Activated B cell treated with CpG ODN at 0.5 μM for 24 hours (primary cell): ENCODE measurements around the gene SKIC2. TPM values are rescaled to one million over a fixed set of nuclear protein-coding genes. Genes with fewer than 3 reads are reported as not detected.

Source experiments
- ATAC-seq: fragments of 200-7000 bp; cut with Tn5 transposase; one replicate; pipeline ENCODE4 v1.10.0; 2021; ENCODE audit warnings: low read depth, mild to moderate bottlenecking, moderate library complexity
- CTCF ChIA-PET: fragments of 350-600 bp; sonication (Branson Sonifier 250); formaldehyde crosslinking; loops from one replicate; lab custom pipeline; 2021; ENCODE audit warnings: antibody characterized with exemption; lab: Charles Lee
- POLR2A ChIA-PET: fragments of 350-600 bp; sonication (Branson Sonifier 250); formaldehyde crosslinking; loops from one replicate; lab custom pipeline; 2021; ENCODE audit warnings: antibody characterized with exemption; lab: Charles Lee
- DNase-seq: peaks from one replicate; pipeline ENCODE4 v3.0.0; 2022
- H3K27ac Mint-ChIP-seq: one replicate; pipeline ENCODE4 v1.8.0; 2020; ENCODE audit warnings: mixed read lengths
- H3K27me3 Mint-ChIP-seq: one replicate; pipeline ENCODE4 v1.8.0; 2021; ENCODE audit warnings: mixed read lengths
- H3K36me3 Mint-ChIP-seq: one replicate; pipeline ENCODE4 v1.8.0; 2021; ENCODE audit warnings: low read depth, mixed read lengths
- H3K4me1 Mint-ChIP-seq: one replicate; pipeline ENCODE4 v1.8.0; 2021; ENCODE audit warnings: mixed read lengths
- H3K4me3 Mint-ChIP-seq: one replicate; pipeline ENCODE4 v1.8.0; 2020; ENCODE audit warnings: mild to moderate bottlenecking, mixed read lengths
- H3K9me3 Mint-ChIP-seq: one replicate; pipeline ENCODE4 v1.8.0; 2020; ENCODE audit warnings: mixed read lengths
- intact Hi-C: fragments of 100-400 bp; cut with micrococcal nuclease; formaldehyde crosslinking; loops from one replicate; pipeline ENCODE4 v1.15.1; 2024
- total RNA-seq: library from RNA; stranded (reverse); gene quantifications from 2 replicates; pipeline ENCODE4 v1.2.3, GENCODE V29; 2022
- TF ChIP-seq, protein P1 (sequence below): fragments of 200-600 bp; IDR thresholded peaks from one replicate; pipeline ENCODE4 v1.8.0; 2022; ENCODE audit warnings: antibody characterized with exemption, mild to moderate bottlenecking

SKIC2 gene
- total RNA-seq, 1 donor from 2014 or later, result 95.8 TPM

DNA sequence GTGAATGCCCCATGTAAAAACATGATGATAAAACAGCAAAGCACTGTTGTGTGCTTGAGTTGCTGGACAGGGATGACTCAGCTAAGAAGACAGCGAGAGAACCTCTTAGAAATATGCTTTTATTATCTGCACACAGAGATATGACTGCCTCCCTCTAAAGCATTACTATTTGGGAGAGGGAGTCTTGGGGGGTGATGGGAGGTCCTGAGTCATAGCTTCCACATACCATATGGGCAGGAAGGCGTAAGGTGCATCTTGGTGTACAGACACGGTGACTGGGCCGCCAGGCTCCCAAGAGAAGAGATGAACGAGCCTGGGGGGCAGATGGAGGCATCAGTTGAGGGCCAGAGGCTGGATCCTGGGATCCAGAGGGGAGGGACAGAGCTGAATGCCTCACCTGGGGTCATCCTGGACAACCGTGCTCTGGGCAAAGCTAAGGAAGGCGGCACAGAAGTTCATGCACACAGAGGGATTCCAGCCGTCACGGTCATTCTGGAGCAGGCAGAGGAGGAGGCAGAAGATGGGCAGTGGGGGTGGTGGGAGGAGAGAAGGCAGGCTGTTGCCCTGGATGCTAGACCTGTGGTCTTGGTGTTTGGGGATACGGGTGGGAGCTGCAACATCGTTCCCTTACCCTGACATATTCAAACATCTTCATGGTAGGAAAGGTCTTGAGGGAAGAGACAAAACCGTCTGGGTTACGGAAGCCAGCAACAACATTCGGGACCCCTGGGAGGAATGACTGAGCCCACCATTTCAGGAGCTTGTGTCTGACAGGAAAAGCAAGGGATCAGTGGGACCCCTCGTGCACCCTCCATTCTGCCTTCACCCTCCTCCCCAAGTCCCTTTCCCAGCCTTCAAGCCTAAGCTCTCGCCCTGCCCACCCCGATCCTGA, 11.0 kb downstream of the SKIC2 start:
- POLR2A ChIA-PET, result interaction anchor here (0.6 to 5.2 kb wide), 4 partner anchors 12 to 177 kb away, joined by 3 to 113 read pairs (median 3); partner anchors contain the start of genes NELFE and SKIC2
- Mint-ChIP-seq H3K9me3 (no peaks in the 10 kb centered on the region), H3K36me3 (peaks cover 63% of the 10 kb centered on the region), H3K4me1 (peaks cover 39% of the 10 kb centered on the region), H3K27ac (peak overlapping the region; percentile 71), H3K4me3 (peak overlapping the region; percentile 21), H3K27me3 (no peaks in the 10 kb centered on the region)
- CTCF ChIA-PET, result no interaction called here
- TF ChIP-seq, protein P1, sequence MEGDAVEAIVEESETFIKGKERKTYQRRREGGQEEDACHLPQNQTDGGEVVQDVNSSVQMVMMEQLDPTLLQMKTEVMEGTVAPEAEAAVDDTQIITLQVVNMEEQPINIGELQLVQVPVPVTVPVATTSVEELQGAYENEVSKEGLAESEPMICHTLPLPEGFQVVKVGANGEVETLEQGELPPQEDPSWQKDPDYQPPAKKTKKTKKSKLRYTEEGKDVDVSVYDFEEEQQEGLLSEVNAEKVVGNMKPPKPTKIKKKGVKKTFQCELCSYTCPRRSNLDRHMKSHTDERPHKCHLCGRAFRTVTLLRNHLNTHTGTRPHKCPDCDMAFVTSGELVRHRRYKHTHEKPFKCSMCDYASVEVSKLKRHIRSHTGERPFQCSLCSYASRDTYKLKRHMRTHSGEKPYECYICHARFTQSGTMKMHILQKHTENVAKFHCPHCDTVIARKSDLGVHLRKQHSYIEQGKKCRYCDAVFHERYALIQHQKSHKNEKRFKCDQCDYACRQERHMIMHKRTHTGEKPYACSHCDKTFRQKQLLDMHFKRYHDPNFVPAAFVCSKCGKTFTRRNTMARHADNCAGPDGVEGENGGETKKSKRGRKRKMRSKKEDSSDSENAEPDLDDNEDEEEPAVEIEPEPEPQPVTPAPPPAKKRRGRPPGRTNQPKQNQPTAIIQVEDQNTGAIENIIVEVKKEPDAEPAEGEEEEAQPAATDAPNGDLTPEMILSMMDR, result no peak
- ATAC-seq (no peak), DNase-seq (no peak)
- intact Hi-C loops, result loop anchor here (10.0 kb wide), 1 partner anchor 1235 kb away; the partner anchor contains the start of genes HSD17B8, RING1, RXRB and SLC39A7

DNA sequence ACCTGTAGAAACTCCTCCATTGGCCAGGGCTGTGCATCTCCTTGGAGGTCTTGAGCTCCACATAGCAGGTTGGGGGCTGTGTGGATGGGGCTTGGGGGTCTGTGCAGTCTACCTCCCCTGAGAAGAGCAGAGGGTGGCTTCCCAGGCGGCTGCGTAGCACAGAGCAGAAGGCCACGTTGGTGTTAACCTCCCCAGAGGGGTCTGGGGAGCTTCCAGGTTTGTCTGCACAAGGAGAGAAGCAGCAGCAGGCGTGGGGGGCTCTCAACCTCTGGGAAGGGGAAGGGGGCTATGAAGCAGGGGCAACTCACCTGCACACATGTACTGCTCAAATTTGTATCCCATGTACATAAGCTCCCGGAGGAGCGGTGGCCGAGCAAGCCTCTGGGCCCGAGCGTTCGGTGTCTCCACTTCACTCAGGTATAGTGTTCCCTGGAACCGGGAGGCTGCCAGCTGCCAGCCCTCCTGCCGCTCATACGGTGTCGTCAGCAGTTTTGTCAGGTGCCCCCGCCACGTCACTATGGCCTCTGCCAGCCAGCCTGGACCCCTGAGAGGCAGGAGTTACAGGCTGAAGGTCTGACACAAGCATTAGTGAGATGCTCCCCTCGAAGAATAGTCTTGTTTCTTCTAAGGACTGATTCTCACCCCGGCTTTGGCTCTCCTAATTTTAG, 11.8 kb downstream of the SKIC2 start:
- POLR2A ChIA-PET, result interaction anchor here (0.6 to 5.2 kb wide), 6 partner anchors 9 to 232 kb away, joined by 3 to 113 read pairs (median 5); partner anchors contain the start of genes FKBPL, NELFE and SKIC2
- DNase-seq, result no peak
- intact Hi-C loops, result loop anchor here (10.0 kb wide), 1 partner anchor 1234 kb away; the partner anchor contains the start of genes HSD17B8, RING1, RXRB and SLC39A7
- peak overlapping the region; percentile 98 for H3K4me3 Mint-ChIP-seq
- peaks cover 56% of the 10 kb centered on the region for H3K36me3 Mint-ChIP-seq
- TF ChIP-seq, protein P1, result no peak
- H3K27ac Mint-ChIP-seq, result peak overlapping the region; percentile 100
- H3K9me3 Mint-ChIP-seq, result no peaks in the 10 kb centered on the region
- no peaks in the 10 kb centered on the region for H3K27me3 Mint-ChIP-seq
- CTCF ChIA-PET, result no interaction called here
- H3K4me1 Mint-ChIP-seq, result peaks cover 39% of the 10 kb centered on the region
- no peak for ATAC-seq

DNA sequence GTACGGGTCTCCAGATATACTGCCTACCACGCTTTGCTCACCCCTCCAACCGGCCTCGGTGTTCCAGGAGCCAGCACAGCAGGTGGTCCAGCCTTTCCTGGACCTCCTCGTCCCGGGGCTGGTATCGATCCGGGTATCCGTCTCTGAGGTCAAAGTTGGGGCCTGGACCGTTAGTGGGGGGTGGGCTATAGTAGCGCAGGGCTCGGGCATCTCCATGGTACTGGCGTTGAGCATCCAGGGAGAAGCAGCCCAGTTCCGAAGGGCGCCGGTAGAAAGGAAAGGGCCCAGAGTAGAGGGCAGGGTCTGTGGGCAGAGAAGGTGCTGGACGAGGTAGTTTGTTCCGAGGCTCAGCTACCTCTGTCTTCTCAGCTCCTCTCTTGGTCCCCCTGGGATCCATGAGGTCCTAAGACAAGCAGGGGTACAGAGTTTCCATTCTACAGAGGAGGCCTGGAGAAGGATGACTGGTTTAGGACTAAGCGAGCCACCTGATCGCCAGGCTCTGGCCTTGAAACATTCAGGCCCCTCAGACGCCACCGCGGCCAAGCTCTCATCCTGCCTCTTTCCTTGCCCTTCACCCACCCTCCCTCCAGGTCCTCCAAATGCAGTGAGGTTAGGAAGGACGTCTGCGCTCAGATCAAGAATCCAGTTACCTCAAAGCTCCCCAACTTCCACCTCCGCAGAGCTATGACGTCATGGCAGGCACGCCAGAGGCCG, 12.5 kb downstream of the SKIC2 start:
- peak overlapping the region; percentile 98 for H3K4me3 Mint-ChIP-seq
- H3K4me1 Mint-ChIP-seq, result peaks cover 39% of the 10 kb centered on the region
- peaks cover 49% of the 10 kb centered on the region for H3K36me3 Mint-ChIP-seq
- ChIA-PET POLR2A (interaction anchor here (0.5 to 5.2 kb wide), 31 partner anchors 10 to 1346 kb away, joined by 3 to 113 read pairs (median 4); partner anchors contain the start of genes ATF6B, C6orf47, CSNK2B and DDX39B), CTCF (interaction anchor here (1.2 to 1.4 kb wide), 2 partner anchors 12 to 19 kb away, joined by 4 read pairs; partner anchors contain the start of genes NELFE and SKIC2)
- no peaks in the 10 kb centered on the region for H3K27me3 Mint-ChIP-seq
- TF ChIP-seq, protein P1, result no peak
- intact Hi-C loops, result loop anchor here (10.0 kb wide), 1 partner anchor 1233 kb away; the partner anchor contains the start of genes HSD17B8, RING1, RXRB and SLC39A7
- H3K27ac Mint-ChIP-seq, result peak overlapping the region; percentile 100
- H3K9me3 Mint-ChIP-seq, result no peaks in the 10 kb centered on the region
- ATAC-seq (no peak), DNase-seq (no peak)

DNA sequence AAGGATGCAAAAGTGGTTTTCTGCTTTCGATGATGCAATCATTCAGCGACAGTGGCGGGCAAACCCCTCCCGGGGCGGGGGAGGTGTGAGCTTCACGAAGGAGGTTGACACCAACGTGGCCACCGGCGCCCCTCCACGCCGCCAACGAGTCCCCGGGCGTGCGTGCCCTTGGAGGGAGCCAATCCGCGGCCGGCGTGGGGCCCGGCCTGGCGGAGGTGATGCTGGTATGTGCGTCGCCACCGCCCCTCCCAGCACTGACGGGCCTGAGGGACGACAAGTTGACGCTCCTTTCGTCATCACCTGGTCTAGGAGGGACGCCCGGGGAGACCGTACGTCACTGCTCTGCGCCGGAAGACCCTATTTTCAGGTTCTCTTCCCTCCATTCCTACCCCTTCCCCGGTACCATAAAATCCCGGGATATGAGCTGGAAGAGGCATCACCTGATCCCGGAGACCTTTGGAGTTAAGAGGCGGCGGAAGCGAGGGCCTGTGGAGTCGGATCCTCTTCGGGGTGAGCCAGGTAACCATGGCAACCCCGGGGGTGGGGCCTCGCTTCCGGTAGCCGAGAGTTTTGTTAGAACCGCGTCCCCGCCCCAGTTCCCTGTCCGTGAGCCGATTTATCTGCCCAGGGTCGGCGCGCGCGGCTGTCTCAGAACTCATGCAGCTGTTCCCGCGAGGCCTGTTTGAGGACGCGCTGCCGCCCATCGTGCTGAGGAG, 13.2 kb downstream of the SKIC2 start, which contains the start of gene DXO:
TSS of gene DXO (minus strand) at position 146 of the 716 bp plus-strand sequence. CDS start 463 bp downstream, outside the sequence.
- peak; percentile 89 for ATAC-seq
- intact Hi-C loops, result loop anchor here (1.0 to 10.0 kb wide), 3 partner anchors 13 to 1233 kb away; partner anchors contain the start of genes HSD17B8, NEU1, RING1 and RXRB
- POLR2A ChIA-PET, result interaction anchor here (0.6 to 5.2 kb wide), 32 partner anchors 11 to 1346 kb away, joined by 3 to 113 read pairs (median 4); partner anchors contain the start of genes ATF6B, C6orf47, CSNK2B and DDX39B
- Mint-ChIP-seq H3K4me3 (peak within 1 kb of the TSS; percentile 98), H3K27ac (peak within 1 kb of the TSS; percentile 100), H3K36me3 (peaks cover 44% of the 10 kb centered on the region), H3K4me1 (peaks cover 39% of the 10 kb centered on the region), H3K9me3 (no peaks in the 10 kb centered on the region), H3K27me3 (no peaks in the 10 kb centered on the region)
- peak; percentile 96 for DNase-seq
- TF ChIP-seq, protein P1, result no peak
- CTCF ChIA-PET, result interaction anchor here (1.2 to 1.4 kb wide), 2 partner anchors 13 to 20 kb away, joined by 4 read pairs; partner anchors contain the start of genes NELFE and SKIC2
